Subcutaneous abdominal adipose tissue (tissue), 5 donors: ENCODE data around the gene NRP2.

Experiments
- H3K27ac ChIP-seq: one replicate; pipeline ENCODE4 v1.7.0; 2013; ENCODE audit warnings: low read depth, mild to moderate bottlenecking, inconsistent platforms, low read length, moderate library complexity
- H3K27me3 ChIP-seq, 5 donors: one replicate each; pipeline ENCODE4 v1.7.0; 2013; ENCODE audit warnings: low read length in 5 of 5, inconsistent platforms in 1 of 5; ENCODE audit not compliant: control insufficient read depth in 5 of 5, insufficient read depth in 4 of 5
- H3K36me3 ChIP-seq, 5 donors: one replicate each; pipeline ENCODE4 v1.7.0; 2013; ENCODE audit warnings: low read length in 5 of 5; ENCODE audit not compliant: control insufficient read depth in 5 of 5, insufficient read depth in 5 of 5
- H3K4me1 ChIP-seq, 5 donors: one replicate each; pipeline ENCODE4 v1.7.0; 2013; ENCODE audit warnings: low read length in 5 of 5, mild to moderate bottlenecking in 3 of 5, moderate library complexity in 1 of 5; ENCODE audit not compliant: control insufficient read depth in 5 of 5, insufficient read depth in 5 of 5
- H3K4me3 ChIP-seq, 5 donors: one replicate each; pipeline ENCODE4 v1.7.0; 2013; ENCODE audit warnings: low read length in 5 of 5, low read depth in 1 of 5
- H3K9ac ChIP-seq, 5 donors: one replicate each; pipeline ENCODE4 v1.7.0; 2013; ENCODE audit warnings: low read length in 5 of 5, mild to moderate bottlenecking in 4 of 5, moderate library complexity in 3 of 5
- H3K9me3 ChIP-seq, 5 donors: one replicate each; pipeline ENCODE4 v1.7.0; 2013; ENCODE audit warnings: low read length in 5 of 5; ENCODE audit not compliant: control insufficient read depth in 5 of 5
- donor health status: healthy.
- donor health status: healthy.
- donor health status: healthy.
- donor health status: healthy.
- donor health status: healthy.

NRP2 gene

GRCh38 chr2:205816268-205816667, 134.0 kb downstream of the NRP2 start:
- no peaks in the 10 kb centered on the region for H3K27me3 ChIP-seq
- H3K4me1 ChIP-seq, result peaks cover 0 to 8% (median 0%) of the 10 kb centered on the region in 5 donors
- no peaks in the 10 kb centered on the region for H3K9me3 ChIP-seq
- H3K27ac ChIP-seq, result no peak overlapping the region
- no peak overlapping the region for H3K9ac ChIP-seq
- H3K36me3 ChIP-seq, result no peaks in the 10 kb centered on the region
- no peak overlapping the region for H3K4me3 ChIP-seq

GRCh38 chr2:205822579-205822978, 140.3 kb downstream of the NRP2 start:
- H3K9me3 ChIP-seq, result no peaks in the 10 kb centered on the region
- no peaks in the 10 kb centered on the region for H3K4me1 ChIP-seq
- H3K36me3 ChIP-seq, result no peaks in the 10 kb centered on the region
- H3K9ac ChIP-seq, result no peak overlapping the region
- H3K4me3 ChIP-seq, result no peak overlapping the region
- no peaks in the 10 kb centered on the region for H3K27me3 ChIP-seq
- H3K27ac ChIP-seq, result no peak overlapping the region

- H3K27me3 ChIP-seq, result no peaks in the 10 kb centered on the region
- no peak overlapping the region for H3K4me3 ChIP-seq
- no peaks in the 10 kb centered on the region for H3K9me3 ChIP-seq
- H3K9ac ChIP-seq, result no peak overlapping the region
- H3K36me3 ChIP-seq, result no peaks in the 10 kb centered on the region
- H3K27ac ChIP-seq, result no peak overlapping the region
- H3K4me1 ChIP-seq, result no peaks in the 10 kb centered on the region
Observed at GRCh38 chr2:205827809-205828365, 145.6 kb downstream of the NRP2 start.

DNA sequence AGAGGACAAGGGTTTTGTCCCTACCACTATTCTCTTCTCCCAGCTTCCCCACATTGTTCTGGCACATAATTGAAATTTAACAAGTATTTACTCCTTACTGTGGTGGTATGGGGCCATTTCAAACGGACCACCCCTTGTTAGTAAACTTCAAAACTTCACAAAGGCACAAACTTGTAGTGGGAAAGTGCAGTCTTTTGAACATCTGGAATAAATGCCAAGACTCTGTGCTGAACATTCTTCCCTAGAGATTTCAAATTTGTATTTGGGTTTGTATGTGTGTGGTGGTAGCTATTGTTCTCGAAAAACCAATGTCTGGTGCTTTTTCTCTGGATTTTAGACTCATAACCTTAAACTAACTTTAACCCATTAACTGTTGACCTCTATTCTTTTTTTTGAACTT, 151.6 kb downstream of the NRP2 start:
- Histone ChIP-seq H3K9ac (no peak overlapping the region), H3K27ac (no peak overlapping the region), H3K36me3 (no peaks in the 10 kb centered on the region), H3K27me3 (no peaks in the 10 kb centered on the region), H3K9me3 (peaks cover 0 to 3% (median 0%) of the 10 kb centered on the region in 5 donors), H3K4me1 (peaks cover 0 to 5% (median 0%) of the 10 kb centered on the region in 5 donors), H3K4me3 (no peak overlapping the region)

DNA sequence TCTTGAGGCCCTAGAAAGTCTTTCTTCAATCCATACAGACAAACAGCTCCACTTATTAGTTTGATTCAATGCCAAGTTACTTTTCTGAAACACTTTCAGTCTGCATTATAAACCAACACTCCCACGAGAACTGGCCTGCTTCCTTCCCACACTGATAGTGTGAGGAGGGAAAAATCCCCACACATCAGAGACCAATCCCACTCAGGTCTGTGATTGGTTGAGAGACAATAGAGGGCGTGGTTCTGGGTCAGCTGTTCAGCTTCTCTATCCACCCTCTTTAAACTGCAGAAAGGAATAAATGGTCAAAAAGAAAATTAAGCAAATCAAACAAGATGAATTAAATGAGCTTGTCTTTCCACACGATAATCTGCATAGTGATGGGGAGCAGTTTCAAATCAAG, 152.5 kb downstream of the NRP2 start:
- Histone ChIP-seq H3K4me1 (peaks cover 0 to 5% (median 0%) of the 10 kb centered on the region in 5 donors), H3K27me3 (no peaks in the 10 kb centered on the region), H3K9ac (no peak overlapping the region), H3K27ac (no peak overlapping the region), H3K9me3 (peaks cover 0 to 3% (median 0%) of the 10 kb centered on the region in 5 donors), H3K36me3 (no peaks in the 10 kb centered on the region), H3K4me3 (no peak overlapping the region)

GRCh38 chr2:205835251-205835791, 153.0 kb downstream of the NRP2 start:
- Histone ChIP-seq H3K27ac (no peak overlapping the region), H3K9ac (no peak overlapping the region), H3K4me1 (peaks cover 0 to 5% (median 0%) of the 10 kb centered on the region in 5 donors), H3K36me3 (no peaks in the 10 kb centered on the region), H3K9me3 (peaks cover 0 to 3% (median 0%) of the 10 kb centered on the region in 5 donors), H3K27me3 (no peaks in the 10 kb centered on the region), H3K4me3 (no peak overlapping the region)

GRCh38 chr2:205835923-205836322, 153.6 kb downstream of the NRP2 start:
- peaks cover 0 to 5% (median 0%) of the 10 kb centered on the region in 5 donors for H3K4me1 ChIP-seq

DNA sequence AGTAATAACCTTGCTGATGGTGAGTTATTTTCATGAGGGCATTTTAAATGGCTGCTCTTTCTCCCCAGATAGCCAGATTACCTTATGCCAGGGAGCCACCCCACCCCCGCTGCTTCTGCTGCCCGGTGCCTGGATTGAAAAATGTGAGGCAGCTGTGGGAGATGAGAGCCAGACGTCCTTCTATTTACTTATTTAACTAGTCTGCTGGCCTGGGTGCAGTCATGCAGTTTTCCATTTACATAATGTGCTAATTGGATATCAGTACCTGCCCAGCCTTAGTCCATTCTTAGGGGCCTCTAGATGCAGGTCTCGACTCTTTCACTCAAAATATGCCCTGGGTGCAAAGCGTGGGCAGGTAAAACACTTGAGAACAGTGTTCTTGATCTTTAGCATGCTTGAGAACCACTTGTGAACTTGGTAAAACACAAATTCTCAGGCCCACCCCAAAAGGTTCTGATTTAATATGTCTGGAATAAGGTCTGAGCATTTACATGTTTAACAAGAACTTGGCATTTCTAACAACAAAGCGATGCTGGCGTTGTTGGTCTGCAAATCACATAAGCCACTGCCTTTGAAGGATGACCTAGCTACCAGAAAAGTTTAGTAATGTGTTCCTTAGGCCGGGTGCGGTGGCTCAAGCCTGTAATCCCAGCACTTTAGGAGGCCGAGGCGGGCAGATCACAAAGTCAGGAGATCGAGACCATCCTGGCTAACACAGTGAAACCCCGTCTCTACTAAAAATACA, 154.3 kb downstream of the NRP2 start:
- Histone ChIP-seq H3K4me3 (no peak overlapping the region), H3K27ac (no peak overlapping the region), H3K9ac (no peak overlapping the region), H3K9me3 (peaks cover 0 to 3% (median 0%) of the 10 kb centered on the region in 5 donors), H3K4me1 (peaks cover 0 to 5% (median 0%) of the 10 kb centered on the region in 5 donors), H3K27me3 (no peaks in the 10 kb centered on the region), H3K36me3 (no peaks in the 10 kb centered on the region)

More at GRCh38 chr2:205835923-205836322, 153.6 kb downstream of the NRP2 start:
- Histone ChIP-seq H3K27me3 (no peaks in the 10 kb centered on the region), H3K36me3 (no peaks in the 10 kb centered on the region), H3K4me3 (no peak overlapping the region), H3K27ac (no peak overlapping the region), H3K9ac (no peak overlapping the region), H3K9me3 (peaks cover 0 to 3% (median 0%) of the 10 kb centered on the region in 5 donors)

GRCh38 chr2:205837663-205838062, 155.4 kb downstream of the NRP2 start:
- Histone ChIP-seq H3K9ac (no peak overlapping the region), H3K36me3 (no peaks in the 10 kb centered on the region), H3K9me3 (peaks cover 0 to 3% (median 0%) of the 10 kb centered on the region in 5 donors), H3K4me1 (peaks cover 0 to 5% (median 0%) of the 10 kb centered on the region in 5 donors), H3K27ac (no peak overlapping the region), H3K4me3 (no peak overlapping the region), H3K27me3 (no peaks in the 10 kb centered on the region)

GRCh38 chr2:205845446-205845845, 163.1 kb downstream of the NRP2 start:
- Histone ChIP-seq H3K4me1 (peaks cover 0 to 16% (median 0%) of the 10 kb centered on the region in 5 donors), H3K9me3 (no peaks in the 10 kb centered on the region), H3K9ac (no peak overlapping the region), H3K27me3 (no peaks in the 10 kb centered on the region), H3K27ac (no peak overlapping the region), H3K36me3 (no peaks in the 10 kb centered on the region), H3K4me3 (no peak overlapping the region)
